SHP77 (cell line): Measurements from ENCODE around the gene FAM47C.
"Not testable (repeated sequence)": the region's sequence is repeated elsewhere in the genome, so short reads cannot be mapped to it uniquely, and the experiment has no call there.

Source experiments
- DNase-seq, 2 experiments: peaks; one replicate each; lab custom pipeline; 2025; lab: John Stamatoyannopoulos, UW

The FAM47C gene

GRCh38 chrX:37008182-37008581 is at the start of gene FAM47C:
Gene FAM47C, plus strand, starts transcription at chrX:37008366. Its CDS starts 45 bp downstream, at chrX:37008411.
- not testable (repeated sequence) for DNase-seq

GRCh38 chrX:36961590-36961989 is 46.6 kb upstream of the FAM47C start:
- DNase-seq, result no peak

DNA sequence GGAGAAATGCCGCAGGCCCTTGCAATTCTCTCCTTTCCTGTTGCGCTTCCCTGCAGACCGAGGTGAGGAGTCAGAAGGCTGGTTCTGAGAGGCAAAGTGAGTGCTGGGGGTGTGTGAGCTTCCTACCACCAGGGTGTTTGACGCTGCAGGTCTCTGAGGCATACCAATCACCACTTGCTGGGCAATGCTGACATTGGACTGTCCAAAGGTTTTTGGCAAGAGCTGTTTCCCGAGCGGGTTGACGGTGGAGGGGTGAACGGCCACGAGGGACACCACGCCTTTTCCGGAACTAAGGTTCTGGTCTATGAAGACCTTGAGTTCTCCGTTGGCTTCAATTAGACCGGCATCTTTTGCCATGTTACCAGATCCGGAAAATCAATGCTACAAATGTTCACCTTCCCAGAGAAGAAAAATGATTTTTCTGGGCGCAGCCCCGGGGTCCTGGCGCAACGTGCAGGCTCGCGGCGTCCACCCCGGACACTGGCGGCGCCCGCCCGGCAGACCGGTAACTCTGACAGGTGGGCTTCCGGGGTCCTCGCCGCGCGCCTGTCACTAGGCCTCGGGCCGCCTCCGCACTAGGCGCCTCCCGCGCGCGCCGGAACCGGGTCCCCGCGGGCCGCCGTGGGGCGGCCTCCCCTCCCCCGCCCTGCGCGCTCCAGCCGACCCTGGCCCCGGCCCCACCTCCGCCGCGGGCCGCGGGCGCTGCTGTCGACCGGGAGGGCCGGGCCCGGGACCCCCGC is 44.9 kb upstream of the FAM47C start:
- DNase-seq, result no peak

- DNase-seq, result no peak
Observed at GRCh38 chrX:36963852-36964251, 44.3 kb upstream of the FAM47C start.

GRCh38 chrX:36973575-36973974 is 34.6 kb upstream of the FAM47C start:
- DNase-seq, result no peak

GRCh38 chrX:36974911-36975310 is 33.3 kb upstream of the FAM47C start:
- no peak for DNase-seq

DNA sequence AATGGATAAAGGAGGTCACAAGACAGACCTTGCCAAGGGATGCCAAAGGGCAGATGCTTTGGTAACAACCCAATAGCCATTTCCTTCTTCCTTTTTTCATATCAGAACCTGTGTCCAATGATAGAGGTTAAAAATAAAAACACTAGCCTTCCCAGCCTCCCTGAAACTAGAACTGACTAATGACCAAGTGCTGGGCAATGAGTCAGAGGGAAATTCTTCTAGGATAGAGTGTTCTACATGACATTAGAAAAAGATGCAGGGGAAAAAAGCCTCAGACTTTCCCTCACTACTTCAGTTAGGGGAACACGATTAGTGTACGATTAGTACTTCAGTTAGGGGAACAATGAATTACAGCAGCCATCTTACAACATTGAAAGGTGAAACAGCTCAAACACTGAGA is 29.3 kb upstream of the FAM47C start:
- no peak for DNase-seq

DNA sequence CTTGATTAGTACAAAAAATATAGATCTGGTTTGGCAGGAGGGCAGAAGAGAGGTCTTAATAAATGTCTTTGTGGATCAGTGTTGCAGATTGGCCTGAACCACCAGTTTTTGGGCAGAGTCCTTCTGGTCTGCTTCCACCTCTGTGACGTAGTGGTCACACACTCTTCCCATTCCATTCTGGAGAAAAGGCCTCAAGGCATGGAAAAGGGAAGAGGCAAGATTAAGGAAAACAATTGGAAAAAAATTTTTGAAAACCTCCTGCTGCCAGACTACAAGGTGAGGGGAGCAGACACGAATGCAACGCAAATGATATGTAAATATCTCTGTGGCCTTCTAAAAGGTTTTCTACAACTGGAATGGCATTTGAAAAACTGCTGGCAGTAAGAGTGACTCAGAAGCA is 24.3 kb upstream of the FAM47C start:
- DNase-seq, result no peak

DNA sequence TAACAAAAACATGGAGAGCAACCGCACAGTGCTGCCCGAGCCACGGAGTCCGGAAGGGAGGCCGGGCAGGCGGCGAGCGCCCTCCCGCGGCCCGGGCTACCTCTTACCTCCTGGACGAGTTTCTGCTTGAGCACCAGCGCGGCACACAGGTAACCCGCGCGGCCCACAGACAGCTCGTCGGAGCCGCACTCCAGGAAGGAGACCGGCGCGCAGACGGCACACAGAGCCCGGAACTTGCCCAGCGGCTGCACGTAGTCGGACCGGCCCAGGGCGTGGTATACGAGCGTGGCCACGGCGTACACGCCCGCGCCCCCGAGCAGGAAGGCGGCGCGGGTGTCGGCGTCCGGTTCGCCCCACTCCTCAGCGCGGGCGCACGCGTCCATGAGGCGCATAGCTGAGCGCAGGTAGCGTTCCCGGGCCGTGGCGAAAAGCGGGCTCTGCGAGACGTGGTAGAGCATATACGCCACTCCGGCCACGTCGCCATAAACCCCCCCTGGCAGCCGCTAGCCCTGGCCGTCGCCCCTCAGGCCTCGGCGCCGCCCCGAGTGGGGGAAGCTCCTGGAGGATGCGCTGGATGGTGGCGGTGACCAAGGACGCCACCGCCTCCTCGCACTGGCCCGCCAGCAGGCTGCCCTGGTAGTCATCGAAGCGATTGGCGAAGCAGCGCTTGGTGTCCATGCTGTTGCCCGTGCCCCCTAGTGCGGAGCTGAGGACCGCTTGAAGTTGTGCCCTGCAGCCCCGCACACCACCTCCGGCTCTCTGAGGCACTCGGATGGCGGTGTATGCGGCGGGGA is 22.6 kb upstream of the FAM47C start:
- DNase-seq, result not testable (repeated sequence)

GRCh38 chrX:36986231-36986630 is 21.9 kb upstream of the FAM47C start:
- no peak for DNase-seq

GRCh38 chrX:36987212-36987611 is 21.0 kb upstream of the FAM47C start:
- DNase-seq, result not testable (repeated sequence)

DNA sequence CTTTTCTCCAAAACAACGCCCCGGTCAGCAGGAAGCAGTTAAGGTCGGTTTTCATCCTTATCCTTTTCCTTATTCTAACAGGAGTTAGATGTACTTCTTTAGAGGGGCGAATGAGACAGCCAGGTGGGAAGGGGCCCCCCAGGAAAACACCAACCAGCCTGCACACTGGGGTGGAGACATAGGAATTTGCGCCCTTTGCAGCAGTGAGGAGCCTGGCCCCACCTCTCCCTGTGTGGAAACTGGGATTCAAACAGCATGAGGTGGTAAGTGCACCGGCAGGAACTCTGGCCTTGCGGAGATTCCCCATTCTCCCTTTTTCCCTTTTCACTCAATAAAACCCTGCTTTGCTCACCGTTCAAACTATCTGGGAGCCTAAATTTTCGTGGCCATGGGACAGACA is 8.0 kb upstream of the FAM47C start:
- DNase-seq, result no peak

DNA sequence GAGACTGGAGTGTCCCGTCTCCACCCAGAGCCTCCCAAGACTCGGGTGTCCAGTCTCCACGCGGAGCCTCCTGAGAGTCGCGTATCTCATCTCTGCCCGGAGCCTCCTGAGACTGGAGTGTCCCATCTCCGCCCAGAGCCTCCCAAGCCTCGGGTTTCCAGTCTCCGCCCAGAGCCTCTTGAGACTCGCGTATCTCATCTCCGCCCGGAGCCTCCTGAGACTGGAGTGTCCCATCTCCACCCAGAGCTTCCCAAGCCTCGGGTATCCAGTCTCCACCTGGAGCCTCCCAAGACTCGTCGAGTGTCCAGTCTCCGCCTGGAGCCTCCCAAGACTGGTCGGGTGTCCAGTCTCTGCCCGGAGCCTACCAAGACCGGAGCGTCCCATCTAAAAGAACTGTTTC is 2.3 kb downstream of the FAM47C start:
- DNase-seq, result no peak

GRCh38 chrX:37034260-37034659 is 26.1 kb downstream of the FAM47C start:
- not testable (repeated sequence) for DNase-seq

DNA sequence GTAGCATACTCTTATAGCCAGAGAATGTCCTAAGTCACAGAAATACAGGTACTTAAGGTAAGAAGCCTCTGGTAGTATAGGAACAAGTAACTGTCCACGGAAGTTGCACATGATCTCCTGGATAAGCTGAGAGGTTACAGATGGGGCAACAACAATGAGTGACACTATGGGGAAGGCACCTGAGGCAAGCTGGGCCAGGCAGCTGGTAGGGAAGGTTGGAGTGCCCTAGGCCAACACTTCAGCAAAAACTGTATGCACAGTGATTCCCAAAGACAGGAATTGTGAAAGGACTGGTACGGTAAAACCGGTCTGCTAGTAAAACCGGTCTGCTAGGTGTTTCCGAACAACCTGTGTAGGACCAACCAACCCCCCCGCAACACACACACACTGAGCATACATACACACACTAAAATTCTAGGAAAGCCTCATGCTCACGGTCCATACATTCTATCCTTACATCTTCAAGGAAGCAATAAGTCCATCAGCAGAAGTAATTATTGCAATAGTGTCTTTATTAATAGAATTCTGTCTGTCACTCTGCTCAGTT is 28.6 kb downstream of the FAM47C start:
- not testable (repeated sequence) for DNase-seq

- not testable (repeated sequence) for DNase-seq
Observed at GRCh38 chrX:37038814-37039213, 30.6 kb downstream of the FAM47C start.

- not testable (repeated sequence) for DNase-seq
Observed at GRCh38 chrX:37042956-37043885, 35.1 kb downstream of the FAM47C start.

- no peak for DNase-seq
Observed at GRCh38 chrX:37047776-37048175, 39.6 kb downstream of the FAM47C start.

DNA sequence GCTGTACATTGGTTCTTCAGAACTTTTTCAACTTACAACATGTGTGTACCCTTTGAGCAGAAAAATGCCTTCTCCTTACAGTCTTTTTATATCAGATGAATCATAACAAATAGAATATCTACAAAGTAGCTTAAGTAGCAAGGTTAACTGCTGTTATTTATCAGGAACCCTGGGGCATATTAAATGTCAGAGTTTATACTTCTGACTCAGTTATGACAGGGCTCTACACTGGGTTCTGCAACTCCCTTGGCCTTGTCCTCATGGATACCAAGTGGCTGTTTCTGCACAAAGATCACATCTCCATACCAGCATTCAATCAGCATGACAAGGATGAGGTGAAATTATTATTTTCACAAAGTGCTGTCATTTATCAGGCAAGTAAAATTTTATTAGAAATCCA is 49.4 kb downstream of the FAM47C start:
- DNase-seq, result not testable (repeated sequence)

GRCh38 chrX:37060999-37061398 is 52.8 kb downstream of the FAM47C start:
- no peak for DNase-seq
